HepG2 (cell line): ENCODE data around the gene METTL4. TPM values are rescaled to one million over a fixed set of nuclear protein-coding genes. Genes with fewer than 3 reads are reported as not detected.

ENCODE experiments used
- ATAC-seq: fragments of 200-7000 bp; cut with Tn5 transposase; 3 replicates; pipeline ENCODE4 v1.9.1; 2020; ENCODE audit warnings: mild to moderate bottlenecking, moderate library complexity
- BruUV-seq: library from RNA; stranded (reverse); fragments of 400-500 nt; replicated peaks from 2 replicates; lab custom pipeline; 2021; lab: Mats Ljungman, UMichigan
- CTCF ChIA-PET: fragments of 300-600 bp; formaldehyde crosslinking; extraction: SDS; loops from one replicate; lab custom pipeline; 2021; ENCODE audit warnings: low total read pairs, inconsistent platforms, low intra/inter-chr PET ratio; lab: Yijun Ruan, JAX
- POLR2A ChIA-PET: fragments of 350-600 bp; sonication (Branson Sonifier 250); formaldehyde crosslinking; loops from one replicate; lab custom pipeline; 2020; ENCODE audit warnings: antibody characterized with exemption, inconsistent platforms; lab: Yijun Ruan, JAX
- DNase-seq: peaks from one replicate; pipeline ENCODE4 v3.0.0-alpha.2; 2015; ENCODE audit warnings: low spot score
- FAIRE-seq: peaks from 3 replicates; lab custom pipeline; 2011; peaks lifted over from hg19 to GRCh38; lab: Jason Lieb, UNC
- H2AFZ ChIP-seq: one replicate; pipeline ENCODE4 v1.6.1; 2011; ENCODE audit warnings: low read length, inconsistent platforms
- H3K27ac ChIP-seq: fragments of 300-600 bp; 3 replicates; pipeline ENCODE4 v1.8.0; 2011; ENCODE audit warnings: mixed run types, mild to moderate bottlenecking, mixed read lengths, low read length, inconsistent platforms; ENCODE audit not compliant: insufficient read depth; ENCODE audit errors: extremely low read length
- H3K27me3 ChIP-seq, 2 experiments: fragments of 200-600 bp in 1 of 2; 2 replicates in 1 of 2; 3 replicates in 1 of 2; pipeline versions ENCODE4 v1.6.0 to v1.8.0; 2011; ENCODE audit warnings: low read length in 2 of 2, mild to moderate bottlenecking in 2 of 2, moderate library complexity in 2 of 2, inconsistent platforms in 1 of 2; ENCODE audit not compliant: insufficient read depth in 2 of 2, control insufficient read depth in 1 of 2
- H3K36me3 ChIP-seq, 2 experiments: fragments of 200-600 bp in 1 of 2; replicated peaks in 1 of 2; 2 replicates in 1 of 2; 3 replicates in 1 of 2; pipeline versions ENCODE4 v1.5.1 to v1.8.0; 2011; ENCODE audit warnings: low read length in 2 of 2, inconsistent platforms in 1 of 2; ENCODE audit not compliant: insufficient read depth in 2 of 2, control insufficient read depth in 1 of 2
- H3K4me1 ChIP-seq: 2 replicates; pipeline ENCODE4 v1.5.1; 2012; ENCODE audit warnings: low read length, inconsistent platforms; ENCODE audit not compliant: insufficient read depth
- H3K4me2 ChIP-seq: 2 replicates; pipeline ENCODE4 v1.6.0; 2011; ENCODE audit warnings: low read depth, low read length, inconsistent platforms
- H3K4me3 ChIP-seq, 3 experiments: fragments of 200-600 bp in 1 of 3; sonication (generic), shearing (Covaris generic) in 1 of 3; replicated peaks in 1 of 3; 2 replicates each; pipeline ENCODE4 v1.5.1; 2011 to 2016; ENCODE audit warnings: low read length in 3 of 3, inconsistent platforms in 2 of 3, low read depth in 2 of 3, mild to moderate bottlenecking in 2 of 3, control low read depth in 1 of 3, mixed read lengths in 1 of 3; ENCODE audit not compliant: insufficient read depth in 1 of 3
- H3K79me2 ChIP-seq: one replicate; pipeline ENCODE4 v1.6.1; 2011; ENCODE audit warnings: low read length, inconsistent platforms; ENCODE audit not compliant: insufficient read depth
- H3K9ac ChIP-seq: 2 replicates; pipeline ENCODE4 v1.6.0; 2011; ENCODE audit warnings: mild to moderate bottlenecking, low read depth, low read length, inconsistent platforms; ENCODE audit not compliant: insufficient read depth
- H3K9me3 ChIP-seq: 2 replicates; pipeline ENCODE4 v1.5.1; 2012; ENCODE audit warnings: mild to moderate bottlenecking, low read length
- H4K20me1 ChIP-seq: 2 replicates; pipeline ENCODE4 v1.6.0; 2011; ENCODE audit warnings: inconsistent platforms, mild to moderate bottlenecking, low read length, moderate library complexity; ENCODE audit not compliant: insufficient read depth
- EP300 ChIP-seq, 3 experiments: sonication (generic) in 1 of 3; formaldehyde crosslinking in 1 of 3; IDR thresholded peaks; 2 replicates each; pipeline versions ENCODE4 v1.5.1 to v1.6.1; 2011 to 2020; ENCODE audit warnings: low read depth in 2 of 3, low read length in 2 of 3, borderline replicate concordance in 1 of 3, improper control_type of control experiment in 1 of 3, mild to moderate bottlenecking in 1 of 3, missing genetic modification reagents in 1 of 3, moderate library complexity in 1 of 3
- FOSL2 ChIP-seq: sonication (generic); formaldehyde crosslinking; IDR thresholded peaks from 2 replicates; pipeline ENCODE4 v1.4.0; 2020; ENCODE audit warnings: missing genetic modification reagents
- HDAC1 ChIP-seq: sonication (generic); formaldehyde crosslinking; IDR thresholded peaks from 2 replicates; pipeline ENCODE4 v1.5.1; 2020; ENCODE audit warnings: mild to moderate bottlenecking, missing genetic modification reagents
- HDAC2 ChIP-seq: sonication (generic); formaldehyde crosslinking; IDR thresholded peaks from 2 replicates; pipeline ENCODE4 v1.4.0; 2020; ENCODE audit warnings: missing genetic modification reagents
- MTF2 ChIP-seq: sonication (generic); formaldehyde crosslinking; IDR thresholded peaks from 2 replicates; pipeline ENCODE4 v1.5.0; 2020; ENCODE audit warnings: missing genetic modification reagents, borderline replicate concordance
- ZNF253 ChIP-seq: sonication (generic); formaldehyde crosslinking; IDR thresholded peaks from 2 replicates; pipeline ENCODE4 v1.8.0; 2022; ENCODE audit warnings: mild to moderate bottlenecking, missing genetic modification reagents, borderline replicate concordance
- ZNF557 ChIP-seq: sonication (generic); formaldehyde crosslinking; IDR thresholded peaks from 2 replicates; pipeline ENCODE4 v1.4.0; 2020; ENCODE audit warnings: missing genetic modification reagents
- ZNF781 ChIP-seq: sonication (generic); formaldehyde crosslinking; IDR thresholded peaks from 2 replicates; pipeline ENCODE4 v1.5.1; 2020; ENCODE audit warnings: borderline replicate concordance, mild to moderate bottlenecking, missing genetic modification reagents; ENCODE audit errors: not compliant biosample characterization
- WGBS: methylation state at CpG from one replicate; pipeline ENCODE4 v1.1.6; 2017; ENCODE audit warnings: low lambda C conversion rate; 5-methylcytosine and 5-hydroxymethylcytosine counted together
- in situ Hi-C: cut with HindIII; loops from 2 replicates; pipeline ENCODE4 v1.10.0; 2017; ENCODE audit warnings: low pct_unique_long_range_greater_than_20kb; ENCODE audit not compliant: extremely low pct_ligation_motif_present
- intact Hi-C: fragments of 100-400 bp; cut with micrococcal nuclease; formaldehyde crosslinking; loops from one replicate; pipeline ENCODE4 v1.10.0; 2022; ENCODE audit not compliant: unreplicated experiment
- polyA plus RNA-seq, 8 experiments: library from polyadenylated mRNA; depleted of rRNA in 3 of 8; stranded (reverse) in 7 of 8; unstranded in 1 of 8; fragments of >200 nt; fragmentation: Illumina TruSeq in 4 of 8; extraction: Trizol in 4 of 8; gene quantifications; 2 replicates each; pipeline versions ENCODE4 v1.2.1 to v1.2.3, GENCODE V29; 2011 to 2016; ENCODE audit warnings: low read depth in 4 of 8, missing spikeins in 1 of 8, mixed read lengths in 1 of 8; ENCODE audit not compliant: insufficient read depth in 1 of 8
- total RNA-seq, 5 experiments: library from RNA; depleted of rRNA; stranded (reverse); fragments of >200 nt; fragmentation: Illumina TruSeq; extraction: Trizol; gene quantifications; 2 replicates each; pipeline ENCODE4 v1.2.3, GENCODE V29; 2016; ENCODE audit warnings: low read depth in 1 of 5

Gene METTL4
- total and polyA plus RNA-seq, 2 of the 13 experiments (the other 11 are each of a cell fraction or from before 2014, with no cell fraction given), result 6.8 to 8.1 TPM

DNA sequence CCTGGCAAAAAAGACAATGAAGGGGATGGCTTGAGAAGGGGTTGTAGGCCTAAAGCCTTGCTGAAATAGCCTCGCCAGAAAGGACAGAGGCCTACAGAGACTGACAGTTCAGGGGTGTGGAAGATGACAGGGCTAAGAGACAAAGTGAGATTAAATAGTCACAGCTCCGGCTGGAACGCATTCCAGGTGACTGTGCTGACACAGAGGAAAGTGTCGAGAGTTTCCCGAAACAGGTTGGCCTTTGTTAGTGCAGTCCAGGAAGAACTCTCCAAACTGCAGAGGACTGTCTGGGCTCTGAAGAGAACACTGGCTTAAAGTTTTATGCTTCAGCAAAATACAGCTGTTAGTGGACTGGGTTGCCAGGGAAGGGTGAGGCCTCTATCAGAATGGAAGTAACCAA lies 52.8 kb downstream of the METTL4 start:
- H2AFZ ChIP-seq, result no peak overlapping the region
- H4K20me1 ChIP-seq, result no peaks in the 10 kb centered on the region
- H3K9ac ChIP-seq, result no peak overlapping the region
- H3K36me3 ChIP-seq, result no peaks in the 10 kb centered on the region
- POLR2A ChIA-PET, result no interaction called here
- H3K4me2 ChIP-seq, result no peak overlapping the region
- TF ChIP-seq HDAC2 (CRISPR knock-in tag), result no peak
- TF ChIP-seq EP300 (IDR thresholded peaks at IDR 0.05; ENCODE audit: low read depth in 2 of 2, low read length in 2 of 2), result no peak
- TF ChIP-seq EP300 (CRISPR knock-in tag; IDR thresholded peaks at IDR 0.05; ENCODE audit: borderline replicate concordance), result no peak
- no peak for TF ChIP-seq ZNF781 (CRISPR knock-in tag)
- TF ChIP-seq MTF2, result no peak
- no peak for TF ChIP-seq HDAC1 (CRISPR knock-in tag)
- intact Hi-C loops, result no loop called here
- ATAC-seq (0 out of 3 replicates have a peak, but pooled peaks have one; percentile 30), DNase-seq (no peak), FAIRE-seq (no peak)
- no peak overlapping the region for H3K4me3 ChIP-seq
- CTCF ChIA-PET, result no interaction called here
- no peaks in the 10 kb centered on the region for H3K4me1 ChIP-seq
- no TSS peak for BruUV-seq
- in situ Hi-C loops, result no loop called here
- H3K27ac ChIP-seq, result no peak overlapping the region
- 19% methylated on average over 5 of the region's 5 CpGs for WGBS
- no peaks in the 10 kb centered on the region for H3K79me2 ChIP-seq
- no peaks in the 10 kb centered on the region for H3K9me3 ChIP-seq
- H3K27me3 ChIP-seq, result no peaks in the 10 kb centered on the region

DNA sequence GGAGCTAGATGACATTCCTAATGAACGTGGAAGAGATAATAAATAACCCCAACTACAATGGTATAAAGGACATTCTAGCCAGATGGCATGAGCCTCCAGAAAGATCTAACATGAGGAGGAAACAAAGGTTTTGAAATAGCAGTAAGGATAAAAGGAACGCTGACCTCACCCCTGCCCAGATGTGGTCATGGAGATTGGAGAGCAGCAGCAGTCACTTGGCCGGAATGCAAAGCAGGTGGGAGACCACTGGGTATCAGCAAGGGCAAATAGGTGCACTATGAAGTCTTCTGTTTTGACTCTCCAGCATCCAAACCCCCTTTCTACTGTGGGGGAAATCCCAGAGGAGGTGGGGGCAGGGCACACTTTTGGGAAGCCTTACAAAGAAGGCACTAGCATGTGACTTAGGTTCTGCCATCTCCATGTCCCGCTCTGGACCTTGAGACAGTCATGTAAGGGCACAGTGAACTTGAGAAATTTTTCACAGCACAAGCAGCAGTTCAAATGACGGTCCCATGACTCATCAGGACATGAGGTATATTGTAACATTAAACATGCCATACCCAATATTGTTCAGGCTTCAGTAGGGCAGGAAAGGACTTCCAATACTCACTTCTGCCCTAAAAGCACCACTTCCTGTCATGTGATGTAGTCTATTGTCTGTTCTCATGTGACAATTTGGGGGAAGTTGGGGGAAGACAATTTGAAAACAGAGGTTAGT lies 55.2 kb downstream of the METTL4 start:
- ChIA-PET POLR2A (no interaction called here), CTCF (no interaction called here)
- Histone ChIP-seq H3K4me2 (no peak overlapping the region), H3K36me3 (no peaks in the 10 kb centered on the region), H3K79me2 (no peaks in the 10 kb centered on the region), H3K9ac (no peak overlapping the region), H3K27ac (no peak overlapping the region), H4K20me1 (no peaks in the 10 kb centered on the region), H2AFZ (no peak overlapping the region), H3K4me3 (no peak overlapping the region), H3K27me3 (no peaks in the 10 kb centered on the region), H3K4me1 (no peaks in the 10 kb centered on the region), H3K9me3 (no peaks in the 10 kb centered on the region)
- ATAC-seq (no peak), FAIRE-seq (no peak), DNase-seq (peak; percentile 3)
- 33% methylated on average over 3 of the region's 5 CpGs for WGBS
- TF ChIP-seq FOSL2 (CRISPR knock-in tag) (peak; percentile 37), ZNF253 (CRISPR knock-in tag) (no peak), ZNF557 (CRISPR knock-in tag) (no peak)
- in situ Hi-C loops, result no loop called here
- intact Hi-C loops, result no loop called here
- BruUV-seq, result no TSS peak
